Panc1 (cell line): Measurements from ENCODE around the gene FLG. TPM values are rescaled to one million over a fixed set of nuclear protein-coding genes. Genes with fewer than 3 reads are reported as not detected.

Experiments used
- ATAC-seq: fragments of 200-7000 bp; cut with Tn5 transposase; 2 replicates; pipeline ENCODE4 v1.9.1; 2020; ENCODE audit warnings: mild to moderate bottlenecking, moderate library complexity
- Bru-seq: library from RNA; stranded (reverse); fragments of 400-500 nt; gene quantifications from one replicate; lab custom pipeline; 2021; lab: Mats Ljungman, UMichigan
- BruChase-seq, 2 experiments: library from RNA; stranded (reverse); fragments of 400-500 nt; gene quantifications; one replicate each; lab custom pipeline; 2021; lab: Mats Ljungman, UMichigan
- BruUV-seq: library from RNA; stranded (reverse); fragments of 400-500 nt; replicated peaks from 2 replicates; lab custom pipeline; 2021; lab: Mats Ljungman, UMichigan
- CTCF ChIA-PET: fragments of 300-600 bp; sonication (Branson Sonifier 250); formaldehyde crosslinking; loops from one replicate; lab custom pipeline; 2022; ENCODE audit warnings: antibody characterized with exemption; lab: Charles Lee
- POLR2A ChIA-PET: fragments of 300-600 bp; sonication (Branson Sonifier 250); formaldehyde crosslinking; loops from one replicate; lab custom pipeline; 2022; ENCODE audit warnings: antibody characterized with exemption; lab: Charles Lee
- DNase-seq: peaks from one replicate; pipeline ENCODE4 v3.0.0-alpha.2; 2010; ENCODE audit warnings: low read depth, low spot score
- H3K27ac ChIP-seq: 2 replicates; pipeline ENCODE4 v1.5.1; 2011; ENCODE audit warnings: mild to moderate bottlenecking, low read length, inconsistent platforms
- H3K27me3 ChIP-seq: fragments of 200-500 bp; sonication (Bioruptor generic); 2 replicates; pipeline ENCODE4 v1.6.0; 2014; ENCODE audit warnings: low read length, inconsistent platforms; ENCODE audit not compliant: control insufficient read depth, insufficient read depth
- H3K36me3 ChIP-seq: fragments of 200-500 bp; sonication (Bioruptor generic); 2 replicates; pipeline ENCODE4 v1.5.1; 2014; ENCODE audit warnings: inconsistent platforms, mild to moderate bottlenecking, low read length, moderate library complexity; ENCODE audit not compliant: control insufficient read depth, insufficient read depth
- H3K4me1 ChIP-seq: 2 replicates; pipeline ENCODE4 v1.5.1; 2011; ENCODE audit warnings: inconsistent platforms, mild to moderate bottlenecking, low read length, moderate library complexity; ENCODE audit not compliant: control insufficient read depth, insufficient read depth
- H3K4me3 ChIP-seq, 2 experiments: 2 replicates each; pipeline ENCODE4 v1.5.1; 2011 to 2012; ENCODE audit warnings: low read depth in 2 of 2, low read length in 2 of 2, mild to moderate bottlenecking in 2 of 2, inconsistent platforms in 1 of 2, moderate library complexity in 1 of 2
- H3K9me3 ChIP-seq: fragments of 200-500 bp; sonication (Bioruptor generic); 2 replicates; pipeline ENCODE4 v1.5.1; 2014; ENCODE audit warnings: low read depth, mild to moderate bottlenecking, inconsistent platforms, low read length, moderate library complexity; ENCODE audit not compliant: control insufficient read depth, insufficient read depth
- CTCF ChIP-seq: fragments of 450-650 bp; IDR thresholded peaks from 2 replicates; pipeline ENCODE4 v1.5.1; 2017; ENCODE audit warnings: mild to moderate bottlenecking
- POLR2AphosphoS5 ChIP-seq: IDR thresholded peaks from 2 replicates; pipeline ENCODE4 v1.6.1; 2012; ENCODE audit warnings: mild to moderate bottlenecking, low read depth, low read length, moderate library complexity
- REST ChIP-seq, 2 experiments: IDR thresholded peaks; 2 replicates each; pipeline ENCODE4 v1.6.1; 2011 to 2012; ENCODE audit warnings: low read depth in 2 of 2, control low read depth in 1 of 2, low read length in 1 of 2, mild to moderate bottlenecking in 1 of 2, moderate library complexity in 1 of 2; ENCODE audit not compliant: insufficient read depth in 1 of 2
- SIN3A ChIP-seq: IDR thresholded peaks from 2 replicates; pipeline ENCODE4 v1.6.1; 2012; ENCODE audit warnings: low read depth, mild to moderate bottlenecking, low read length, moderate library complexity, borderline replicate concordance; ENCODE audit not compliant: insufficient read depth
- TCF7L2 ChIP-seq: IDR thresholded peaks from 2 replicates; pipeline ENCODE4 v1.6.1; 2011; ENCODE audit warnings: mild to moderate bottlenecking, low read depth, low read length, inconsistent platforms
- in situ Hi-C: cut with HindIII; loops from 2 replicates; pipeline ENCODE4 v1.10.0; 2016; ENCODE audit warnings: low sequenced_read_pairs, low pct_unique_long_range_greater_than_20kb
- intact Hi-C: fragments of 100-400 bp; cut with micrococcal nuclease; formaldehyde crosslinking; loops from one replicate; pipeline ENCODE4 v1.10.0; 2022; ENCODE audit not compliant: unreplicated experiment
- long read RNA-seq: library from polyadenylated mRNA; unstranded; transcript quantifications from one replicate; pipeline ENCODE4 v2.0.0, GENCODE V29; 2021; ENCODE audit not compliant: unreplicated experiment
- polyA plus RNA-seq: library from polyadenylated mRNA; unstranded; fragments of >200 nt; gene quantifications from one replicate; pipeline ENCODE4 v1.2.1, GENCODE V29; 2012; ENCODE audit warnings: missing spikeins; ENCODE audit not compliant: insufficient read length
- total RNA-seq: library from RNA; stranded (reverse); gene quantifications from one replicate; pipeline ENCODE4 v1.2.1, GENCODE V29; 2021; ENCODE audit not compliant: unreplicated experiment

Gene FLG
- total RNA-seq, result not detected
- polyA plus RNA-seq, result 1.6 TPM
- Bru-seq, nascent RNA, result not detected
- not detected for BruChase-seq, experiment 1, labeled RNA remaining after a 2-hour chase
- not detected for BruChase-seq, experiment 2, labeled RNA remaining after a 6-hour chase
- long read RNA-seq, result 0 reads

GRCh38 chr1:152325111-152325510 lies at the start of gene FLG:
TSS of gene FLG (minus strand) at chr1:152325239. CDS start at chr1:152315456, 9,783 bp downstream.
- H3K27me3 ChIP-seq, result no peaks in the 10 kb centered on the region
- no TSS peak for BruUV-seq
- no peak within 1 kb of the TSS for H3K27ac ChIP-seq
- intact Hi-C loops (no loop called here), in situ Hi-C loops (no loop called here)
- CTCF ChIA-PET, result no interaction called here
- H3K36me3 ChIP-seq, result no peaks in the 10 kb centered on the region
- H3K4me3 ChIP-seq, result no peak within 1 kb of the TSS
- ATAC-seq, result no peak
- TF ChIP-seq REST (IDR thresholded peaks at IDR 0.05; ENCODE audit: insufficient read depth in 1 of 2, low read depth in 2 of 2, low read length in 1 of 2), result no peak
- no peak for TF ChIP-seq POLR2AphosphoS5
- TF ChIP-seq CTCF, result no peak
- no peak for TF ChIP-seq TCF7L2
- TF ChIP-seq SIN3A, result no peak
- no peaks in the 10 kb centered on the region for H3K9me3 ChIP-seq
- no peaks in the 10 kb centered on the region for H3K4me1 ChIP-seq
- POLR2A ChIA-PET, result no interaction called here
- DNase-seq, result no peak

- no peak overlapping the region for H3K4me3 ChIP-seq
- ChIA-PET POLR2A (no interaction called here), CTCF (no interaction called here)
- ATAC-seq (no peak), DNase-seq (no peak)
- H3K9me3 ChIP-seq, result peaks cover 2% of the 10 kb centered on the region; the same call in 1 of the 2 replicates
- H3K4me1 ChIP-seq, result no peaks in the 10 kb centered on the region
- no TSS peak for BruUV-seq
- H3K27me3 ChIP-seq, result peaks cover 6% of the 10 kb centered on the region; the same call in 1 of the 2 replicates
- no peaks in the 10 kb centered on the region for H3K36me3 ChIP-seq
- H3K27ac ChIP-seq, result no peak overlapping the region
- TF ChIP-seq REST (IDR thresholded peaks at IDR 0.05; ENCODE audit: insufficient read depth in 1 of 2, low read depth in 2 of 2, low read length in 1 of 2), result no peak
- TF ChIP-seq POLR2AphosphoS5, result no peak
- no peak for TF ChIP-seq CTCF
- no peak for TF ChIP-seq TCF7L2
- TF ChIP-seq SIN3A, result no peak
- intact Hi-C loops (no loop called here), in situ Hi-C loops (no loop called here)
These were observed 49.4 kb upstream of the FLG start for GRCh38 chr1:152374451-152374850.
